GM23248 (cell line): ENCODE data around the gene MAGEA9.
"Not testable (repeated sequence)": the region's sequence is repeated elsewhere in the genome, so short reads cannot be mapped to it uniquely, and the experiment has no call there.

Source experiments
- EZH2 ChIP-seq: fragments of 200-600 bp; sonication (generic); IDR thresholded peaks from 2 replicates; pipeline ENCODE4 v1.6.1; 2018; ENCODE audit warnings: antibody characterized with exemption, mild to moderate bottlenecking; ENCODE audit not compliant: insufficient read depth, poor library complexity, severe bottlenecking
- EZH2phosphoT487 ChIP-seq: fragments of 200-600 bp; sonication (generic); IDR thresholded peaks from 2 replicates; pipeline ENCODE4 v1.6.1; 2018; ENCODE audit warnings: antibody characterized with exemption, moderate library complexity, mild to moderate bottlenecking, low read depth; ENCODE audit not compliant: insufficient read depth

- TF ChIP-seq EZH2phosphoT487, EZH2: not testable (repeated sequence)
Observed at GRCh38 chrX:149781727-149782126, at the start of gene MAGEA9.
